NCI-H460 (cell line): ENCODE measurements around the gene CD70. TPM values are rescaled to one million over a fixed set of nuclear protein-coding genes. Genes with fewer than 3 reads are reported as not detected.
"Not testable (repeated sequence)": the region's sequence is repeated elsewhere in the genome, so short reads cannot be mapped to it uniquely, and the experiment has no call there.

Experiments used
- DNase-seq: peaks from one replicate; pipeline ENCODE4 v3.0.0-alpha.2; 2016; ENCODE audit warnings: low read depth; ENCODE audit errors: extremely low read depth
- total RNA-seq: library from RNA; depleted of rRNA; stranded (reverse); fragments of >200 nt; shearing (Covaris generic); gene quantifications from 2 replicates; pipeline ENCODE4 v1.2.3, GENCODE V29; 2014

CD70 gene
- total RNA-seq, 1 experiment from 2014 or later, result 136 TPM

- DNase-seq, result not testable (repeated sequence)
Measured at GRCh38 chr19:6598254-6598892, 7.4 kb upstream of the CD70 start.

- not testable (repeated sequence) for DNase-seq
Measured at GRCh38 chr19:6597471-6598253, 6.7 kb upstream of the CD70 start.

GRCh38 chr19:6596621-6597020, 5.7 kb upstream of the CD70 start:
- DNase-seq, result no peak

- no peak for DNase-seq
Measured at GRCh38 chr19:6593651-6594416, 2.9 kb upstream of the CD70 start.

- no peak for DNase-seq
Measured at GRCh38 chr19:6590258-6590826, 608 bp downstream of the CD70 start.

- DNase-seq, result no peak
Measured at GRCh38 chr19:6589711-6590257, 1.2 kb downstream of the CD70 start.

- no peak for DNase-seq
Measured at GRCh38 chr19:6588508-6589345, 2.2 kb downstream of the CD70 start.

GRCh38 chr19:6587998-6588507, 2.9 kb downstream of the CD70 start:
- no peak for DNase-seq

GRCh38 chr19:6587093-6587820, 3.7 kb downstream of the CD70 start:
- DNase-seq, result no peak

GRCh38 chr19:6586726-6587092, 4.2 kb downstream of the CD70 start:
- DNase-seq, result no peak

- DNase-seq, result no peak
Measured at GRCh38 chr19:6586056-6586455, 4.9 kb downstream of the CD70 start.

GRCh38 chr19:6582515-6583484, 8.2 kb downstream of the CD70 start:
- not testable (repeated sequence) for DNase-seq

GRCh38 chr19:6580313-6580712, 10.6 kb downstream of the CD70 start:
- DNase-seq, result peak; percentile 26

GRCh38 chr19:6579450-6580178, 11.3 kb downstream of the CD70 start:
- DNase-seq, result no peak

GRCh38 chr19:6577476-6578125, 13.3 kb downstream of the CD70 start:
- peak; percentile 74 for DNase-seq

- DNase-seq, result no peak
Measured at GRCh38 chr19:6576869-6577475, 14.0 kb downstream of the CD70 start.
